Measurements from ENCODE around the gene NTNG2. TPM values are rescaled to one million over a fixed set of nuclear protein-coding genes. Genes with fewer than 3 reads are reported as not detected.

Gene NTNG2
- total RNA-seq, 1 donor from 2014 or later = 43.7 TPM

DNA sequence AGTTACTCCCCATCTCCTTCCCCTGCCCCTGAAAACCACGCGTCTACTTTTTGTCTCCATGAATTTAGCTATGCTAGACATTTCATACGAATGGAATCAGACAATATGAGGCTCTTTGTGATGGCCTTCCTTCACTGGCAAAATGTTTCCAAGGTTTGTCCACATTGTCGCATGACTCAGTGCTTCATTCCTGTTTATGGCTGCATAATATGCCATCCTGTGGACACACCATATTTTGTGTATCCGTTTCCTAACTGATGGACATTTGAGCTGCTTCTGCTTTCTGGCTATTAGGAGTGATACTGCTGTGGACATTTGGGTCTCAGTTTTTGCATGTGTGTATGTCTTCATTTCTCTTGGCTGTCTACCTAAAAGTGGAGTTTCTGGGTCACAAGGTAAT lies 14.5 kb downstream of the NTNG2 start:
- DNase-seq = no peak
- H3K27me3 Mint-ChIP-seq (ENCODE audit: unreplicated experiment) = peaks cover 14% of the 10 kb centered on the region

GRCh38 chr9:132181796-132182313 lies 20.0 kb downstream of the NTNG2 start:
- Mint-ChIP-seq H3K36me3 (ENCODE audit: unreplicated experiment) (peaks cover 8% of the 10 kb centered on the region), H3K4me3 (ENCODE audit: unreplicated experiment) (no peak overlapping the region), H3K27ac (ENCODE audit: unreplicated experiment) (peak overlapping the region; percentile 70), H3K27me3 (ENCODE audit: unreplicated experiment) (peaks cover 9% of the 10 kb centered on the region), H3K9me3 (ENCODE audit: unreplicated experiment) (peaks cover 14% of the 10 kb centered on the region), H3K4me1 (ENCODE audit: low read depth, unreplicated experiment) (peaks cover 33% of the 10 kb centered on the region)
- TF ChIP-seq CTCF (IDR thresholded peaks at IDR 0.05; ENCODE audit: partially characterized antibody, unreplicated experiment) = no peak
- peak; percentile 56 for DNase-seq

More for the DNA sequence above, 14.5 kb downstream of the NTNG2 start:
- Mint-ChIP-seq H3K36me3 (ENCODE audit: unreplicated experiment) (peaks cover 19% of the 10 kb centered on the region), H3K4me1 (ENCODE audit: low read depth, unreplicated experiment) (peaks cover 12% of the 10 kb centered on the region), H3K27ac (ENCODE audit: unreplicated experiment) (no peak overlapping the region), H3K4me3 (ENCODE audit: unreplicated experiment) (no peak overlapping the region), H3K9me3 (ENCODE audit: unreplicated experiment) (peaks cover 12% of the 10 kb centered on the region)
- TF ChIP-seq CTCF (IDR thresholded peaks at IDR 0.05; ENCODE audit: partially characterized antibody, unreplicated experiment) = no peak

DNA sequence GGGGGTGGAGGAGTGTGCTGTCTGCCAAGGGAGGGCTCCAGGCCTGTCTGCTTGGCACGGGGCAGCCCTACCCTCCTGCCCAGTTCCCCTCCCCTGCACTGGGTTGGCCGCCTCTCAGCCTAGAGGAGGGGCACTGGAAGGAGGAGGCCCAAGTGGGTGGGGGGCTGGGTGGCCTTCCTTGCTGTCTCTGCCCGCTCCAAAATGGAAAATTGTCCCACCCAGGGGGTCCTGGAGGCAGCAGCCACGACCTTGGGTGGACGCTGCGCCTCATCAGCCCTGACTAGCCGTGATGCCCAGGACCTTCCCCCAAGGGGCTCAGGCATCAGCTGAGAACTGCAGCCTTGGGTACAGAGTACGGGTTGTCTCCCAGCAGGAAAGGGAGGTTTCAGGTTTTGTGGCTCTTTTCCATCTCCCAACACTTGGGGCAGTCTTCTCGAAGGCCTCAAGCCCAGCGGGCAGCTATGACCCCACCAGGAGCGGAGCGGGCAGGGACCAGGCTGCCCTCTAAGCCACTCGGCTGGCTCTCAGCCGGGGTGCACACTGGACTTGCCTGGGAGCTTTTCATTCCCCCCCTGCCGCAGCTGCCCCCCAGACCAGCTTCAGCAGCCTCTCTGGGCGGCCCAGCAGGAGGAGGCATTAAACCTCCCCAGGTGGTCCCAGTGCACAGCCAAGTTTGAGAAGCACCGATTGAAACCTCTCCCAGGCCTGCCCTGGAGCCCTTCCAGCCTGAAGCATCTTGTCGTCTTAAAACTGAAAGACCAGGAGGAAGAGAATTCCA lies 20.6 kb downstream of the NTNG2 start:
- peak; percentile 30 for TF ChIP-seq CTCF (IDR thresholded peaks at IDR 0.05; ENCODE audit: partially characterized antibody, unreplicated experiment)
- peaks cover 9% of the 10 kb centered on the region for H3K27me3 Mint-ChIP-seq (ENCODE audit: unreplicated experiment)
- H3K4me1 Mint-ChIP-seq (ENCODE audit: low read depth, unreplicated experiment) = peaks cover 35% of the 10 kb centered on the region
- DNase-seq = peak; percentile 21
- H3K27ac Mint-ChIP-seq (ENCODE audit: unreplicated experiment) = no peak overlapping the region
- peaks cover 11% of the 10 kb centered on the region for H3K9me3 Mint-ChIP-seq (ENCODE audit: unreplicated experiment)
- H3K4me3 Mint-ChIP-seq (ENCODE audit: unreplicated experiment) = no peak overlapping the region
- H3K36me3 Mint-ChIP-seq (ENCODE audit: unreplicated experiment) = peaks cover 4% of the 10 kb centered on the region

DNA sequence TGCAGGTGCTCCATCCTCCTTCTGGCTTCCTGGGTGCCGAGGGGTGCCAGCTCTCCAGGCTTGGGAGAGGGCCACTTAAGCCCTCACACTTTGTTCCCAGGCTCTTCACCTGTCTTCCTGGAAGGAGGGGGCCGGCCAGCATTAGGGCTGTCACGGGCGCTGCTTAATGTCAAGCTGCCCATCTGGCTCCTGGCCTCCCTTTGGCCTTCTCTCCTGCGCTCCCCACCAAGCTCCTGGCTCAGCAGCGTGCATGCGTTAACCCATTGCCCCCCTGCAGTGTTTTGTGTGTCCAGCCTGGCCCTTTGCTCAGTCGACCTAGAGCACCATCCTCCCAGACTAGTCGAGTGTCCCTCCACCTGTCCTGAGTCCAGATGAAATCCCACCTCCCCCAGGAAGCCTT lies 21.3 kb downstream of the NTNG2 start:
- Mint-ChIP-seq H3K27ac (ENCODE audit: unreplicated experiment) (peak overlapping the region; percentile 2), H3K4me3 (ENCODE audit: unreplicated experiment) (no peak overlapping the region), H3K27me3 (ENCODE audit: unreplicated experiment) (peaks cover 9% of the 10 kb centered on the region), H3K9me3 (ENCODE audit: unreplicated experiment) (peaks cover 11% of the 10 kb centered on the region), H3K4me1 (ENCODE audit: low read depth, unreplicated experiment) (peaks cover 40% of the 10 kb centered on the region), H3K36me3 (ENCODE audit: unreplicated experiment) (peaks cover 4% of the 10 kb centered on the region)
- peak; percentile 18 for DNase-seq
- no peak for TF ChIP-seq CTCF (IDR thresholded peaks at IDR 0.05; ENCODE audit: partially characterized antibody, unreplicated experiment)

DNA sequence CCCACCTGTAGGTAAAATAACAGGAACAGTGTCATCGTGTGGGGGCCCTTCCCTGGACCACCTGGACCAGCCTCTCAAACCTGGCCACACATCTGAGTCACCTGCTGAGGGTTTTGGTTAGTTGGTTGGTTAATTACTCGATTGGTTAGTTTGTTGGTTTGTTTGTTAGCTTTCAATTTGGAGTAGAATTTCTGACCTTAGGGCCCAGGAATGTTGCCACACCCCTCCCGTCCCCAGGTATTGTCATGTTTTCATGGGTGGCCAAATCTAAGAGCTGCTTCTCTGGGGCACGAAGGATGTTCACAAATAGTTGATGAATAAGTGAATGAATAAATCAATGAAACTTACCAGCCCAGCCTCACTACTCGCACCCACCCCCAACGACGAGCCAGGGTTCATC lies 21.9 kb downstream of the NTNG2 start:
- no peak overlapping the region for H3K4me3 Mint-ChIP-seq (ENCODE audit: unreplicated experiment)
- no peak overlapping the region for H3K27ac Mint-ChIP-seq (ENCODE audit: unreplicated experiment)
- peaks cover 42% of the 10 kb centered on the region for H3K4me1 Mint-ChIP-seq (ENCODE audit: low read depth, unreplicated experiment)
- H3K36me3 Mint-ChIP-seq (ENCODE audit: unreplicated experiment) = peaks cover 4% of the 10 kb centered on the region
- TF ChIP-seq CTCF (IDR thresholded peaks at IDR 0.05; ENCODE audit: partially characterized antibody, unreplicated experiment) = no peak
- H3K27me3 Mint-ChIP-seq (ENCODE audit: unreplicated experiment) = peaks cover 9% of the 10 kb centered on the region
- peaks cover 11% of the 10 kb centered on the region for H3K9me3 Mint-ChIP-seq (ENCODE audit: unreplicated experiment)
- no peak for DNase-seq

Measured in glutamatergic neuron (in vitro differentiated cells).